ENCODE results near the gene PPP1R15B.

DNA sequence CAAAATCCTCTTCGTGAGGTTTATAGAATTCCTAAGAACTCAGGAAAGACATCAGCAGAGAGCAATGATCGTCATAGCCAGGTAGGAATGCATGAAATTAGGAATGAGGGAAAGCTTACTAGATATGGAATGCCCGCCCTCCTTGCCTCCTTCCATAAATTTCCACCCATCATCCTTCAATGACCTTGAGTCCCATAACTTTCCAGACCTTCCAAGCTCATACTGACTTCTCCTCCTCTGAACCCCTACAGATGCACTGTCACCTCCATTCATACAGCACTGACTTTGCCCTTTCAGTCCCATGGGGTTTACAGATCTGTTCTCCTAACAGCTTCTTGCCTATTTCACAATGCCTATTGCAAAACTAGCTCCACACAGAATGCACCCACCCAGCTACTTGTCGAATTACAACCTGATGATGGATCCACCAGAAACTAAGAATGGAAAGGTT is 23.8 kb upstream of the PPP1R15B start:
- TF ChIP-seq ZZZ3 (IDR thresholded peaks at IDR 0.05; ENCODE audit: control insufficient read depth, insufficient read length, low read depth), result no peak
- TF ChIP-seq, protein P1, sequence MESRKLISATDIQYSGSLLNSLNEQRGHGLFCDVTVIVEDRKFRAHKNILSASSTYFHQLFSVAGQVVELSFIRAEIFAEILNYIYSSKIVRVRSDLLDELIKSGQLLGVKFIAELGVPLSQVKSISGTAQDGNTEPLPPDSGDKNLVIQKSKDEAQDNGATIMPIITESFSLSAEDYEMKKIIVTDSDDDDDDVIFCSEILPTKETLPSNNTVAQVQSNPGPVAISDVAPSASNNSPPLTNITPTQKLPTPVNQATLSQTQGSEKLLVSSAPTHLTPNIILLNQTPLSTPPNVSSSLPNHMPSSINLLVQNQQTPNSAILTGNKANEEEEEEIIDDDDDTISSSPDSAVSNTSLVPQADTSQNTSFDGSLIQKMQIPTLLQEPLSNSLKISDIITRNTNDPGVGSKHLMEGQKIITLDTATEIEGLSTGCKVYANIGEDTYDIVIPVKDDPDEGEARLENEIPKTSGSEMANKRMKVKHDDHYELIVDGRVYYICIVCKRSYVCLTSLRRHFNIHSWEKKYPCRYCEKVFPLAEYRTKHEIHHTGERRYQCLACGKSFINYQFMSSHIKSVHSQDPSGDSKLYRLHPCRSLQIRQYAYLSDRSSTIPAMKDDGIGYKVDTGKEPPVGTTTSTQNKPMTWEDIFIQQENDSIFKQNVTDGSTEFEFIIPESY (IDR thresholded peaks at IDR 0.05), result no peak
- TF ChIP-seq, protein P2, sequence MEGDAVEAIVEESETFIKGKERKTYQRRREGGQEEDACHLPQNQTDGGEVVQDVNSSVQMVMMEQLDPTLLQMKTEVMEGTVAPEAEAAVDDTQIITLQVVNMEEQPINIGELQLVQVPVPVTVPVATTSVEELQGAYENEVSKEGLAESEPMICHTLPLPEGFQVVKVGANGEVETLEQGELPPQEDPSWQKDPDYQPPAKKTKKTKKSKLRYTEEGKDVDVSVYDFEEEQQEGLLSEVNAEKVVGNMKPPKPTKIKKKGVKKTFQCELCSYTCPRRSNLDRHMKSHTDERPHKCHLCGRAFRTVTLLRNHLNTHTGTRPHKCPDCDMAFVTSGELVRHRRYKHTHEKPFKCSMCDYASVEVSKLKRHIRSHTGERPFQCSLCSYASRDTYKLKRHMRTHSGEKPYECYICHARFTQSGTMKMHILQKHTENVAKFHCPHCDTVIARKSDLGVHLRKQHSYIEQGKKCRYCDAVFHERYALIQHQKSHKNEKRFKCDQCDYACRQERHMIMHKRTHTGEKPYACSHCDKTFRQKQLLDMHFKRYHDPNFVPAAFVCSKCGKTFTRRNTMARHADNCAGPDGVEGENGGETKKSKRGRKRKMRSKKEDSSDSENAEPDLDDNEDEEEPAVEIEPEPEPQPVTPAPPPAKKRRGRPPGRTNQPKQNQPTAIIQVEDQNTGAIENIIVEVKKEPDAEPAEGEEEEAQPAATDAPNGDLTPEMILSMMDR (IDR thresholded peaks at IDR 0.05 in 2 of 3, conservative IDR thresholded peaks at IDR 0.05 in 1 of 3; ENCODE audit: control insufficient read depth in 2 of 3, extremely low read depth in 1 of 3, insufficient read depth in 1 of 3, low read depth in 3 of 3, low read length in 3 of 3), result no peak
- TF ChIP-seq MYC (IDR thresholded peaks at IDR 0.05; ENCODE audit: insufficient read depth, insufficient read length, insufficient replicate concordance, low read length, severe bottlenecking), result no peak
- TF ChIP-seq, protein P3, sequence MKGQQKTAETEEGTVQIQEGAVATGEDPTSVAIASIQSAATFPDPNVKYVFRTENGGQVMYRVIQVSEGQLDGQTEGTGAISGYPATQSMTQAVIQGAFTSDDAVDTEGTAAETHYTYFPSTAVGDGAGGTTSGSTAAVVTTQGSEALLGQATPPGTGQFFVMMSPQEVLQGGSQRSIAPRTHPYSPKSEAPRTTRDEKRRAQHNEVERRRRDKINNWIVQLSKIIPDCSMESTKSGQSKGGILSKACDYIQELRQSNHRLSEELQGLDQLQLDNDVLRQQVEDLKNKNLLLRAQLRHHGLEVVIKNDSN (IDR thresholded peaks at IDR 0.05; ENCODE audit: borderline replicate concordance, extremely low read length, insufficient read depth, low read depth, low read length), result no peak
- TF ChIP-seq SMC3 (IDR thresholded peaks at IDR 0.05; ENCODE audit: borderline replicate concordance, low read length), result no peak
- no peak for TF ChIP-seq POLR2AphosphoS2 (IDR thresholded peaks at IDR 0.05; ENCODE audit: low read depth, low read length)
- no peak for TF ChIP-seq FOS (IDR thresholded peaks at IDR 0.05; ENCODE audit: borderline replicate concordance, extremely low read depth, insufficient read length)
- no peak for TF ChIP-seq POLR2A (IDR thresholded peaks at IDR 0.05; ENCODE audit: low read depth, low read length)
- TF ChIP-seq, protein P4, sequence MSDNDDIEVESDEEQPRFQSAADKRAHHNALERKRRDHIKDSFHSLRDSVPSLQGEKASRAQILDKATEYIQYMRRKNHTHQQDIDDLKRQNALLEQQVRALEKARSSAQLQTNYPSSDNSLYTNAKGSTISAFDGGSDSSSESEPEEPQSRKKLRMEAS (IDR thresholded peaks at IDR 0.05; ENCODE audit: low read depth, low read length), result no peak
- TF ChIP-seq CHD1 (IDR thresholded peaks at IDR 0.05; ENCODE audit: low read depth, low read length), result no peak
- no peak for TF ChIP-seq NR2C2 (IDR thresholded peaks at IDR 0.05; ENCODE audit: borderline replicate concordance, control insufficient read depth, insufficient read length, low read depth)
- TF ChIP-seq HDAC2 (IDR thresholded peaks at IDR 0.05), result no peak
- TF ChIP-seq, protein P5, sequence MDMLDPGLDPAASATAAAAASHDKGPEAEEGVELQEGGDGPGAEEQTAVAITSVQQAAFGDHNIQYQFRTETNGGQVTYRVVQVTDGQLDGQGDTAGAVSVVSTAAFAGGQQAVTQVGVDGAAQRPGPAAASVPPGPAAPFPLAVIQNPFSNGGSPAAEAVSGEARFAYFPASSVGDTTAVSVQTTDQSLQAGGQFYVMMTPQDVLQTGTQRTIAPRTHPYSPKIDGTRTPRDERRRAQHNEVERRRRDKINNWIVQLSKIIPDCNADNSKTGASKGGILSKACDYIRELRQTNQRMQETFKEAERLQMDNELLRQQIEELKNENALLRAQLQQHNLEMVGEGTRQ (IDR thresholded peaks at IDR 0.05; ENCODE audit: borderline replicate concordance, low read depth, low read length), result no peak

Data from GM12878 (cell line).